Stomach (tissue), 9 donors: ENCODE data around the gene GCC1. TPM values are rescaled to one million over a fixed set of nuclear protein-coding genes. Genes with fewer than 3 reads are reported as not detected.

Source experiments
- DNase-seq, 2 donors: peaks; one replicate each; pipeline versions ENCODE4 v3.0.0 to v3.0.0-alpha.2; 2013 to 2019
- H3K27ac ChIP-seq, 5 donors: fragments of 200-600 bp in 4 of 5; sonication (generic) in 4 of 5; one replicate each; pipeline ENCODE4 v1.5.1; 2013 to 2019; ENCODE audit warnings: mild to moderate bottlenecking in 1 of 5, moderate library complexity in 1 of 5
- H3K27me3 ChIP-seq, 3 donors: fragments of 200-600 bp; sonication (generic); one replicate each; pipeline ENCODE4 v1.5.1; 2017 to 2019; ENCODE audit warnings: mixed run types in 1 of 3
- H3K36me3 ChIP-seq, 4 donors: fragments of 200-600 bp; sonication (generic); 1 replicate in 3 of 4; 2 replicates in 1 of 4; pipeline ENCODE4 v1.5.1; 2016 to 2019
- H3K4me1 ChIP-seq, 4 donors: fragments of 200-600 bp; sonication (generic); one replicate each; pipeline ENCODE4 v1.5.1; 2016 to 2019
- H3K4me3 ChIP-seq, 4 donors: fragments of 200-600 bp; sonication (generic) in 3 of 4; one replicate each; pipeline ENCODE4 v1.5.1; 2016 to 2019; ENCODE audit warnings: mild to moderate bottlenecking in 1 of 4
- H3K9me3 ChIP-seq, 4 donors: fragments of 200-600 bp; sonication (generic); one replicate each; pipeline ENCODE4 v1.5.1; 2016 to 2019
- CTCF ChIP-seq, 7 experiments: fragments of 450-650 bp in 4 of 7; fragments of 200-600 bp in 3 of 7; sonication (generic) in 3 of 7; IDR thresholded peaks; one replicate each; pipeline ENCODE4 v1.5.1; 2016 to 2019; ENCODE audit warnings: antibody characterized with exemption in 7 of 7, control low read depth in 2 of 7, mild to moderate bottlenecking in 1 of 7
- EP300 ChIP-seq: sonication (generic); formaldehyde crosslinking; IDR thresholded peaks from one replicate; pipeline ENCODE4 v1.6.1; 2017; ENCODE audit warnings: antibody characterized with exemption
- POLR2A ChIP-seq, 4 donors: fragments of 450-650 bp; IDR thresholded peaks; one replicate each; pipeline ENCODE4 v1.6.1; 2016; ENCODE audit warnings: antibody characterized with exemption in 4 of 4, control low read depth in 2 of 4, mild to moderate bottlenecking in 1 of 4, moderate library complexity in 1 of 4
- POLR2AphosphoS5 ChIP-seq, 3 donors: sonication (generic); formaldehyde crosslinking; IDR thresholded peaks; one replicate each; pipeline ENCODE4 v1.6.1; 2016; ENCODE audit warnings: antibody characterized with exemption in 3 of 3
- WGBS, 5 donors: extraction: QIAGEN DNeasy Blood & Tissue Kit in 3 of 5; methylation state at CpG; one replicate each; pipeline versions ENCODE4 v1.1.5 to v1.1.7; 2013 to 2018; 5-methylcytosine and 5-hydroxymethylcytosine counted together
- intact Hi-C: fragments of 100-400 bp; cut with DNase I; formaldehyde crosslinking; loops from one replicate; pipeline ENCODE4 v1.15.1; 2023; ENCODE audit warnings: low total_unique reads
- polyA plus RNA-seq, 3 donors: library from polyadenylated mRNA; stranded (reverse); fragments of 200-250 nt; gene quantifications; one replicate each; pipeline ENCODE4 v1.2.3, GENCODE V29; 2013
- total RNA-seq, 5 donors: library from RNA; depleted of rRNA; stranded (reverse); fragments of >200 nt; gene quantifications; one replicate each; pipeline versions ENCODE4 v1.1.0 to v1.2.3, GENCODE V29; 2014 to 2016
- donor health status: healthy with polysubstance abuse.
- donor health status: Bipolar disorder and iron deficiency.
- donor health status: healthy.

The GCC1 gene
- total and polyA plus RNA-seq, 8 donors, result 2.9 to 37.9 (median 10.2) TPM

- Histone ChIP-seq H3K27ac (no peak overlapping the region), H3K27me3 (no peaks in the 10 kb centered on the region), H3K4me1 (no peaks in the 10 kb centered on the region), H3K4me3 (no peak overlapping the region), H3K36me3 (no peaks in the 10 kb centered on the region), H3K9me3 (no peaks in the 10 kb centered on the region)
- 48 to 60% (median 54%) methylated on average over 3 of the region's 3 CpGs for WGBS, 5 donors
- DNase-seq, result no peak
- no peak for TF ChIP-seq POLR2AphosphoS5 (IDR thresholded peaks at IDR 0.05)
- TF ChIP-seq CTCF (IDR thresholded peaks at IDR 0.05), result no peak
- no peak for TF ChIP-seq EP300
- no peak for TF ChIP-seq POLR2A (IDR thresholded peaks at IDR 0.05)
- intact Hi-C loops, result no loop called here
These were observed 43.0 kb upstream of the GCC1 start for GRCh38 chr7:127628445-127628844.

GRCh38 chr7:127625331-127625730 lies 39.9 kb upstream of the GCC1 start:
- H3K4me1 ChIP-seq, result peaks cover 0 to 7% (median 0%) of the 10 kb centered on the region in 4 donors
- no peaks in the 10 kb centered on the region for H3K36me3 ChIP-seq
- peaks cover 0 to 14% (median 4%) of the 10 kb centered on the region in 3 donors for H3K27me3 ChIP-seq
- no peak for TF ChIP-seq POLR2AphosphoS5 (IDR thresholded peaks at IDR 0.05)
- TF ChIP-seq EP300, result no peak
- TF ChIP-seq CTCF (IDR thresholded peaks at IDR 0.05), result no peak
- TF ChIP-seq POLR2A (IDR thresholded peaks at IDR 0.05), result no peak
- H3K9me3 ChIP-seq, result no peaks in the 10 kb centered on the region
- no peak overlapping the region for H3K4me3 ChIP-seq
- intact Hi-C loops, result no loop called here
- no peak for DNase-seq
- no peak overlapping the region for H3K27ac ChIP-seq

- no peak for TF ChIP-seq CTCF (IDR thresholded peaks at IDR 0.05)
- TF ChIP-seq EP300, result no peak
- no peak for TF ChIP-seq POLR2AphosphoS5 (IDR thresholded peaks at IDR 0.05)
- TF ChIP-seq POLR2A (IDR thresholded peaks at IDR 0.05), result no peak
- H3K27me3 ChIP-seq, result peaks cover 0 to 61% (median 29%) of the 10 kb centered on the region in 3 donors
- DNase-seq, result no peak
- intact Hi-C loops, result no loop called here
- H3K9me3 ChIP-seq, result no peaks in the 10 kb centered on the region
- no peaks in the 10 kb centered on the region for H3K36me3 ChIP-seq
- H3K27ac ChIP-seq, result no peak overlapping the region
- 3 to 6% (median 5%) methylated on average over 22 to 24 of the region's 24 CpGs for WGBS, 5 donors
- peaks cover 0 to 14% (median 0%) of the 10 kb centered on the region in 4 donors for H3K4me1 ChIP-seq
- no peak overlapping the region for H3K4me3 ChIP-seq
These were observed 35.2 kb upstream of the GCC1 start for GRCh38 chr7:127620406-127621233.

- Histone ChIP-seq H3K27me3 (peaks cover 0 to 69% (median 37%) of the 10 kb centered on the region in 3 donors), H3K36me3 (no peaks in the 10 kb centered on the region), H3K4me3 (no peak overlapping the region), H3K27ac (no peak overlapping the region), H3K9me3 (no peaks in the 10 kb centered on the region), H3K4me1 (peaks cover 0 to 14% (median 0%) of the 10 kb centered on the region in 4 donors)
- WGBS, 5 donors, result 6 to 16% (median 9%) methylated on average over 11 to 27 of the region's 27 CpGs
- TF ChIP-seq POLR2AphosphoS5 (IDR thresholded peaks at IDR 0.05) (no peak), POLR2A (IDR thresholded peaks at IDR 0.05) (no peak), CTCF (IDR thresholded peaks at IDR 0.05) (no peak), EP300 (no peak)
- DNase-seq, result peak in 1 of 2 donors; percentile 44
- intact Hi-C loops, result no loop called here
These were observed 34.4 kb upstream of the GCC1 start for GRCh38 chr7:127619681-127620405.
